ENCODE results near the gene PIK3AP1.
"Not testable (repeated sequence)": the region's sequence is repeated elsewhere in the genome, so short reads cannot be mapped to it uniquely, and the experiment has no call there.

Gene PIK3AP1, protein sequence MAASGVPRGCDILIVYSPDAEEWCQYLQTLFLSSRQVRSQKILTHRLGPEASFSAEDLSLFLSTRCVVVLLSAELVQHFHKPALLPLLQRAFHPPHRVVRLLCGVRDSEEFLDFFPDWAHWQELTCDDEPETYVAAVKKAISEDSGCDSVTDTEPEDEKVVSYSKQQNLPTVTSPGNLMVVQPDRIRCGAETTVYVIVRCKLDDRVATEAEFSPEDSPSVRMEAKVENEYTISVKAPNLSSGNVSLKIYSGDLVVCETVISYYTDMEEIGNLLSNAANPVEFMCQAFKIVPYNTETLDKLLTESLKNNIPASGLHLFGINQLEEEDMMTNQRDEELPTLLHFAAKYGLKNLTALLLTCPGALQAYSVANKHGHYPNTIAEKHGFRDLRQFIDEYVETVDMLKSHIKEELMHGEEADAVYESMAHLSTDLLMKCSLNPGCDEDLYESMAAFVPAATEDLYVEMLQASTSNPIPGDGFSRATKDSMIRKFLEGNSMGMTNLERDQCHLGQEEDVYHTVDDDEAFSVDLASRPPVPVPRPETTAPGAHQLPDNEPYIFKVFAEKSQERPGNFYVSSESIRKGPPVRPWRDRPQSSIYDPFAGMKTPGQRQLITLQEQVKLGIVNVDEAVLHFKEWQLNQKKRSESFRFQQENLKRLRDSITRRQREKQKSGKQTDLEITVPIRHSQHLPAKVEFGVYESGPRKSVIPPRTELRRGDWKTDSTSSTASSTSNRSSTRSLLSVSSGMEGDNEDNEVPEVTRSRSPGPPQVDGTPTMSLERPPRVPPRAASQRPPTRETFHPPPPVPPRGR

DNA sequence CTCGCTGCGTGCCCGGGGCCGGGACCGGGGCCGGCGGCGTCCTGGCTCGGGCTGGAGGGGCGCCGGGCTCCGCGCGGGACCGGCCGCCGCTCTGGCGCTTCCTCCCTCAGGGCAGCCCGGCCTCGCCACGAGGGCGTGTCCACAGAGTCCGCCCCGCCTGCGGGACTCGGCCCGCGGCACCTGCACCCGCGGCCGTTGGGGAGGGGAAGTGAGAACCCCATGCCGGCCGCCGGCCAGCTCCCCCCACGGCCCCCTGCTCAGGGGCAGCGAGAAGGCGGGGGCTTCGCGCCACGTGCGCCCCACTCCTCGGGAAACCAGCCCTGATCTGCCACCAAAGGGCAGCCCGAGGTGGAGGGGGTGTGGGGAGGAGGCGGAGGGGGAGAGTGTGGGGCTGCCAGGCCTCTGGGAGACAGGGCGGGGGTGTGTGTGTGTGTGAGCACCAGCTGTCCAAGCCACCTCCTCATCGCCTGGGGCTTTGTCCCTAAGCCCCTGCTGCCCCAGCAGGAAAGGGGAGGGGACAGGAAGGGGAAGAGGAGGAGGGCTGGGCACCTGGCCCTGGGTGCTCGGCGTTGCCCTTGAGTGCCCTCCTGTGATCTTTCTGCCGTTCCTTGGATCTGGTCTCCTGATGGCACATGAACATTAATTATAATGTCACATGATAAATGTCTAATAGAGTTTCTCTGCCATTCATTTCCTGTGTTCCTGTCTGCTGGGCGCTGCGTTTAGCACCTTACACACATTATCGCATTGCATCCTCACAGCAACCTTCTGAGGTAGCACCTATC lies at the start of gene PIK3AP1:
TSS of gene PIK3AP1 (minus strand) at position 93 of the 785 bp plus-strand sequence. CDS start 120 bp downstream, outside the sequence.
- peak; percentile 42 to 57 for DNase-seq

GRCh38 chr10:96768136-96768535 lies 47.8 kb upstream of the PIK3AP1 start:
- no peak for DNase-seq

- no peak for DNase-seq
Observed at GRCh38 chr10:96767611-96768010, 47.3 kb upstream of the PIK3AP1 start.

DNA sequence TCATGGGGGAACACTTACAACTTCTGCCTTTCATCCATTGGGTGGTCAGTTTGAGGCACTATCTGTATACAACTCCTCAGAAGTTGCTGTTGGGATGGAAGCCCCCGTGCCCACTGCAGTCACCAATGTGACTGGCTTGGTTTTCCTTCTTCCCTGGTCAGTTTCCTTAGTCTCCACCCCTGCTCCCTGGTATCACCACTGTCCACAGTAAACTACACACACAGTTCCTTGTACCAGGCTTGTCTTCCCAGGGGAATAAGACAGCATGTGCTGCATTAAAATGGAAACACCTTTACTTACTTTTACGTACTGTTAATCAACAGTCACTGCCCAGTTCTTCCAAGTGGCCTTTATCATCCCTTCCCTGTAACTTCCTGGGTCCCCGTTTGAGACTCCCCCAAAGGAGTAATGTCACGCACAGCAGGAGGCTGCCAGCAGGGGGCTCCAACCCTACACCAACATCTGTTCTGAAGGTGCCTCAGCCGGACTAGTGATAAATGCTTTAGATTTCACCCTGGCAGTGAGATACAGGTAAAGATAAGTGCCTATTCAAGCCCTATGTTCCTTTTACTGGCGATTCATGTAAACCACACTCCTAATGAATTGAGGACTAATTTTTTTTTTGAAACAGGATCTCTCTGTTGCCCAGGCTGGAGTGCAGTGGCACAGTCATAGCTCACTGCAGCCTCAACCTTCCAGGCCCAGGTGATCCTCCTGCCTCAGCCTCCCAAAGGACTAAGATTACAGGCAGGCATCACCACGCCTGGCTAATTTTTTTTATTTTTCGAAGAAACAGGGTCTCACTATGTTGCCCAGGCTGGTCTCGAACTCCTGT lies 45.3 kb upstream of the PIK3AP1 start:
- peak; percentile 81 to 83 for DNase-seq

- DNase-seq: no peak
Observed at GRCh38 chr10:96764425-96765060, 44.2 kb upstream of the PIK3AP1 start.

GRCh38 chr10:96758423-96758822 lies 38.1 kb upstream of the PIK3AP1 start:
- DNase-seq: no peak

DNA sequence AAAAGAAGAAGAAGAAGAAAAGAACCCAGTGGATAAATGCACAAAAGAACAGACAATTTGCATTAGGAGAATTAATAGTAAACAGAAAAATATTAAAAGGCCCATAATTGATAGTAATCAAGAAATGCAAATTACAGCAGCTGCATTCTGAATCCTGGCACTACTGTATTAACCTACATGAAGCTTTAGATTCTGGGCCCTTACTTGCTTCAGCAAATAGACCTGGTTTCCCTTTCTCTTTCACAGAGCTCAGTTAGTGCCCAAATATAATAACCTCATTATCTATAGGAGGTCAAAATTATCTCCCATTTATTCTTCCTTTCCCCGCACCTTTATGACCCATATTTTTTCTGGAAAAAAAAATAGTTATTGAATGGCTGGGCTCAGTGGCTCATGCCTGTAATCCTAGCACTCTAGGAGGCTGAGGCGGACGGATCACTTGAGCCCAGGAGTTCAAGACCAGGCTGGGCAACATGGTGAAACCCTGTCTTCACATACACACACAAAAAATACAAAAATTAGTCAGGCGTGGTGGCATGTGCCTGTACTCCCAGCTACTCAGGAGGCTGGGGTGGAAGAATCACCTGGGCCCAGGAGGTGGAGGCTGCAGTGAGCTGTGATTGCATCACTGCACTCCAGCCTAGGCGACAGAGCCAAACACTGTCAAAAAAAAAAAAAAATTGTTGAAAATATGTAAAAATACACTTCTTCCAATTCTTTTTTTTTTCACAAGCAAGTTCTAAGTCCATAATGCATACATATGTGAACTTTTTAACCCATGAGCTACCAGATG lies 36.0 kb upstream of the PIK3AP1 start:
- DNase-seq: no peak

DNA sequence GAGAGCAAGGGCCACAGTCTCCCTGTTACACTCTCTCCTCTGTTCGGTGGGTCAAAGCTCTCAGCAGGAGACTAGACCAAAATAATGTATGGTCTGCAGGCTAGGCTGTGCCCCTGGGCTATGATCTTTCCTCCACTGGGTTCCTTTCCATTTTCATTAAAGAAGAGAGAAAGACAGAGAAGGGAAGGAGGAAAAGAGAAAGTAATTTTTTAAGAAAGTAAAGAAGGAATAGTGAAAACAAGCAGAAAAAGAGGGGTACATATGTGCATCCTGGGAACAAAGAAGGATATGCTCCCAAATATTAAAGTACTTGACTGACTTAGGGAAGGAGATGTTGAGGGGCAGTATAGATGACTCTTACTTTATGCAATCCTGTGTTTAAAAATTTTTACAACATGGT lies 33.6 kb upstream of the PIK3AP1 start:
- DNase-seq: no peak

DNA sequence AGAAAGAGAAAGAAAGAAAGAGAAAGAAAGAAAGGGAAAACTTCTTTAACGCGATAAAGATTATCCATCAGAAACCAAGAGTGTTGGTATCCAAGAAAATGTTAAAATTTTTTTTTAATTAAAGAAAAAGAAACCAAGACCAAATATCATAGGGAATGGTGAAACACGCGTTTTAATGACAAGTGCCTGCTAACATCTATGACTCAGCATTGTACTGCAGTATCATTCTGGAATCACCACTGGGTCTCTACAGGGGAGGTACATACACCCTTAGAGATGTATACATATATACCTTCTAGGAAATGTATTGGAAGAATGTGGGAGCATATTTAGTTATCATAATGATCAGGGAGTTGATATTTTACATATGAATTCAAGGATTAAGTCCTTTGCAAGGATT lies 32.1 kb upstream of the PIK3AP1 start:
- no peak for DNase-seq

GRCh38 chr10:96750316-96750715 lies 30.0 kb upstream of the PIK3AP1 start:
- not testable (repeated sequence) for DNase-seq

- DNase-seq: peak in 1 of 2 experiments; percentile 25
Observed at GRCh38 chr10:96747734-96748550, 27.6 kb upstream of the PIK3AP1 start.

GRCh38 chr10:96746503-96746902 lies 26.2 kb upstream of the PIK3AP1 start:
- no peak for DNase-seq

GRCh38 chr10:96745950-96746349 lies 25.6 kb upstream of the PIK3AP1 start:
- DNase-seq: no peak

DNA sequence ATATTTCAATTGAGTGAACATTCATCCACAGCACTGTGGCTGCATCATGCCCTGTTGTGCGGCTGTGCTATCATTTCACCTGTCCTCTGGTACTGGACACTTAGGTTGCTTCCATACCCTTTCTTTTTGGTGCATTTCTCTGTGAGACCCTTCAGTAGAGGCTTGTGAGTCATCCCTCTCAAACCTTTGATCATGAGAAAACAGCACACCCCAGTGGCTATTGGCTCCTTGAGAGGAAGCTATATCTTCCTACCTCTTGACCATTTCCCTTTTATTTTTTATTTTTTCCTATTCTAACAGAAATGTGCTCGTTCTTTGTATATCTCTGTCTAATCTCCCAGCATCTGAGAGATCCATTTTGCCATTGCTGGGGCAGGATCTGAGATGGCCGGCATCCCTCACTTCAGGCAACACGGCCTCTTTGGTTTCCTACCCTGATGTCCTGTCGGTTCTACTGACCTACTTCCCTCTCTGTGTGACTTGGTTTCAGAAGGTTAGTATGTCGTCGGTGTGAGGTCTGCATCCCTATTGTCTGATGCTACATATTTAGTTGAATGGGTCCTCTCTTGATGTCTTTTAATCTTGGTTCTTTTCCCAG lies 23.8 kb upstream of the PIK3AP1 start:
- DNase-seq: no peak

DNA sequence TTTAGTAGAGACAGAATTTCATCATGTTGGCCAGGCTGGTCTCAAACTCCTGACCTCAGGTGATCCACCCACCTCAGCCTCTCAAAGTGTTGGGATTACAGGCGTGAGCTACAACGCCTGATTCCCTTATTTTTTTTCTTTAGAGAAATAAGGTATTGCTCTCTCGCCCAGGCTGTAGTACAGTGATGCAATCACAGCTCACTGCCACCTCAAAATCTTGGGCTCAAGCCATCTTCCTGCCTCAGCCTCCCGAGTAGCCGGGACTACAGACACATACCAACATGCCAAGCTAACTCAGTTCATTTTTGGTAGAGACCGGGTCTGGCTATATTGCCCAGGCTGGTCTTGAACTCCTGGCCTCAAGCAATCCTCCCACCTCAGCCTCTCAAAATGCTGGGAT lies 21.2 kb upstream of the PIK3AP1 start:
- not testable (repeated sequence) for DNase-seq

DNA sequence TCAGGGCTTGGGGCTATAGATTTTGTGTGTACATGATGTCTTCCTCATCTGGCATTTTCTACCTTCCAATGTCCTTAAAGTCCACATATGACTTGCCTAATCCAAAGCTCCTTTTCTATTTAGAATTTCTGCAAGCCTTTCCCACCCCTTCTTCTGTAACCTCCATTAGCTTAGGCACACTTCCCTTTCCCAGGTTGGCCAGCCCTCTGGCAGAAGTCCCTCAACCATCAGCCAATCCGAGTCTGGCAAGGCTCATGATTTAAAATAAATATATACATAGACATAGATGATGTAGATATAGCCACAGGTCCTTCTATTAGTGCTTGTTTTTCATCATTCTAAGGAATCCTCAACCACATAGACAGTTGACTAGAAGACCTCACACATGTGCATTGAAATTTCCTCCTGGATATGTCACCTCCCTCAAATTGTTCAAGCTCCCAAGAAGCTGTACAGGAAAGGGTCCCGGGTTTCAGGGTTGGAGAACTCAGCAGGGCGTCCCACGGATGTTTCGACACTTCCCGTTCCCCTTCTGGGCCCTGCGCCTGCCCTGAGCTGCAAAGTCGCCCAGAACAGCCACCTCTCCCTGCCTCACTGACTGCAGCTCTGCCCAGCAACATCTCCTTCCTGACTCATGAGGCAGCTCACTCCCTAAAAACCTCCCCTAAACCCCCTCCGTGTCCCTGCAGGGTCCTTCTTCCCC lies 20.4 kb upstream of the PIK3AP1 start:
- no peak for DNase-seq

- no peak for DNase-seq
Observed at GRCh38 chr10:96740141-96740540, 19.8 kb upstream of the PIK3AP1 start.

GRCh38 chr10:96737307-96737902 lies 17.1 kb upstream of the PIK3AP1 start:
- DNase-seq: not testable (repeated sequence)
